Osteocyte (in vitro differentiated cells): ENCODE data around the gene ZNF658. TPM values are rescaled to one million over a fixed set of nuclear protein-coding genes. Genes with fewer than 3 reads are reported as not detected.
"Not testable (repeated sequence)": the region's sequence is repeated elsewhere in the genome, so short reads cannot be mapped to it uniquely, and the experiment has no call there.

ENCODE experiments used
- DNase-seq: peaks from one replicate; pipeline ENCODE4 v3.0.0; 2021; ENCODE audit warnings: mixed read lengths; ENCODE audit not compliant: unreplicated experiment; ENCODE audit errors: extremely low spot score
- H3K27ac Mint-ChIP-seq: one replicate; pipeline ENCODE4 v1.8.0; 2021; ENCODE audit warnings: mild to moderate bottlenecking, mixed read lengths; ENCODE audit not compliant: unreplicated experiment
- H3K27me3 Mint-ChIP-seq: one replicate; pipeline ENCODE4 v1.8.0; 2021; ENCODE audit warnings: mixed read lengths; ENCODE audit not compliant: unreplicated experiment
- H3K36me3 Mint-ChIP-seq: one replicate; pipeline ENCODE4 v1.8.0; 2021; ENCODE audit warnings: mixed read lengths; ENCODE audit not compliant: unreplicated experiment
- H3K4me1 Mint-ChIP-seq: one replicate; pipeline ENCODE4 v1.8.0; 2021; ENCODE audit warnings: mixed read lengths; ENCODE audit not compliant: unreplicated experiment
- H3K4me3 Mint-ChIP-seq: one replicate; pipeline ENCODE4 v1.8.0; 2021; ENCODE audit warnings: mild to moderate bottlenecking, moderate library complexity, mixed read lengths; ENCODE audit not compliant: unreplicated experiment
- H3K9me3 Mint-ChIP-seq: one replicate; pipeline ENCODE4 v1.8.0; 2021; ENCODE audit warnings: mixed read lengths; ENCODE audit not compliant: unreplicated experiment
- long read RNA-seq: library from polyadenylated mRNA; unstranded; transcript quantifications from one replicate; pipeline ENCODE4 v2.0.0, GENCODE V29; 2021
- total RNA-seq: library from RNA; stranded (reverse); gene quantifications from 2 replicates; pipeline ENCODE4 v1.2.1, GENCODE V29; 2021

The ZNF658 gene
- 5.1 and 5.5 TPM in 2 replicates for total RNA-seq
- long read RNA-seq, full-length matches to known transcripts: 17 of 21 reads
- long read RNA-seq, partial matches to known transcripts: 0 of 21 reads
- long read RNA-seq, other reads (novel, unspliced or antisense): 4 of 21 reads

- not testable (repeated sequence) for H3K36me3 Mint-ChIP-seq, H3K9me3 Mint-ChIP-seq, H3K27me3 Mint-ChIP-seq, H3K4me1 Mint-ChIP-seq
- peak within 1 kb of the TSS; percentile 71 for H3K27ac Mint-ChIP-seq
- H3K4me3 Mint-ChIP-seq: peak within 1 kb of the TSS; percentile 88
- peak; percentile 94 for DNase-seq
Observed at GRCh38 chr9:66900490-66901131, at the start of gene ZNF658. TSS of gene ZNF658 (plus strand) at chr9:66900725. CDS start at chr9:66903562, 2,837 bp downstream.

GRCh38 chr9:66861732-66862131, 38.8 kb upstream of the ZNF658 start:
- not testable (repeated sequence) for H3K36me3 Mint-ChIP-seq, H3K27ac Mint-ChIP-seq, H3K27me3 Mint-ChIP-seq, H3K9me3 Mint-ChIP-seq, H3K4me1 Mint-ChIP-seq, DNase-seq, H3K4me3 Mint-ChIP-seq

GRCh38 chr9:66868660-66869059, 31.9 kb upstream of the ZNF658 start:
- H3K9me3 Mint-ChIP-seq, H3K4me3 Mint-ChIP-seq, DNase-seq, H3K4me1 Mint-ChIP-seq, H3K27ac Mint-ChIP-seq, H3K27me3 Mint-ChIP-seq, H3K36me3 Mint-ChIP-seq: not testable (repeated sequence)

GRCh38 chr9:66880605-66881004, 19.9 kb upstream of the ZNF658 start:
- not testable (repeated sequence) for H3K4me1 Mint-ChIP-seq, H3K27me3 Mint-ChIP-seq, H3K36me3 Mint-ChIP-seq, H3K4me3 Mint-ChIP-seq, H3K9me3 Mint-ChIP-seq, H3K27ac Mint-ChIP-seq, DNase-seq

- not testable (repeated sequence) for H3K4me1 Mint-ChIP-seq, H3K36me3 Mint-ChIP-seq, DNase-seq, H3K27ac Mint-ChIP-seq, H3K27me3 Mint-ChIP-seq, H3K4me3 Mint-ChIP-seq, H3K9me3 Mint-ChIP-seq
Observed at GRCh38 chr9:66881847-66882246, 18.7 kb upstream of the ZNF658 start.

GRCh38 chr9:66890334-66890733, 10.2 kb upstream of the ZNF658 start:
- H3K27me3 Mint-ChIP-seq, H3K4me1 Mint-ChIP-seq, H3K36me3 Mint-ChIP-seq, DNase-seq, H3K27ac Mint-ChIP-seq, H3K9me3 Mint-ChIP-seq, H3K4me3 Mint-ChIP-seq: not testable (repeated sequence)

GRCh38 chr9:66901141-66901540, 616 bp downstream of the ZNF658 start:
- H3K4me1 Mint-ChIP-seq, H3K9me3 Mint-ChIP-seq, DNase-seq, H3K27ac Mint-ChIP-seq, H3K27me3 Mint-ChIP-seq, H3K36me3 Mint-ChIP-seq: not testable (repeated sequence)
- peak overlapping the region; percentile 88 for H3K4me3 Mint-ChIP-seq

GRCh38 chr9:66909560-66909959, 9.0 kb downstream of the ZNF658 start:
- H3K27ac Mint-ChIP-seq, H3K4me3 Mint-ChIP-seq, DNase-seq, H3K4me1 Mint-ChIP-seq, H3K9me3 Mint-ChIP-seq, H3K27me3 Mint-ChIP-seq: not testable (repeated sequence)
- H3K36me3 Mint-ChIP-seq: peaks cover 19% of the 10 kb centered on the region

GRCh38 chr9:66920072-66920471, 19.5 kb downstream of the ZNF658 start:
- not testable (repeated sequence) for DNase-seq, H3K4me1 Mint-ChIP-seq, H3K4me3 Mint-ChIP-seq, H3K9me3 Mint-ChIP-seq, H3K27ac Mint-ChIP-seq, H3K36me3 Mint-ChIP-seq, H3K27me3 Mint-ChIP-seq

- not testable (repeated sequence) for DNase-seq, H3K4me3 Mint-ChIP-seq, H3K4me1 Mint-ChIP-seq, H3K27me3 Mint-ChIP-seq, H3K9me3 Mint-ChIP-seq, H3K36me3 Mint-ChIP-seq, H3K27ac Mint-ChIP-seq
Observed at GRCh38 chr9:66936194-66936870, 35.8 kb downstream of the ZNF658 start.

GRCh38 chr9:66937662-66938061, 37.1 kb downstream of the ZNF658 start:
- not testable (repeated sequence) for H3K4me3 Mint-ChIP-seq, H3K9me3 Mint-ChIP-seq, DNase-seq, H3K36me3 Mint-ChIP-seq, H3K4me1 Mint-ChIP-seq, H3K27ac Mint-ChIP-seq, H3K27me3 Mint-ChIP-seq

- H3K9me3 Mint-ChIP-seq, DNase-seq, H3K27me3 Mint-ChIP-seq, H3K4me3 Mint-ChIP-seq, H3K27ac Mint-ChIP-seq, H3K4me1 Mint-ChIP-seq, H3K36me3 Mint-ChIP-seq: not testable (repeated sequence)
Observed at GRCh38 chr9:66938322-66938721, 37.8 kb downstream of the ZNF658 start.
